ENCODE results near the gene RABGAP1L.
"Not testable (repeated sequence)": the region's sequence is repeated elsewhere in the genome, so short reads cannot be mapped to it uniquely, and the experiment has no call there.

Gene RABGAP1L

DNA sequence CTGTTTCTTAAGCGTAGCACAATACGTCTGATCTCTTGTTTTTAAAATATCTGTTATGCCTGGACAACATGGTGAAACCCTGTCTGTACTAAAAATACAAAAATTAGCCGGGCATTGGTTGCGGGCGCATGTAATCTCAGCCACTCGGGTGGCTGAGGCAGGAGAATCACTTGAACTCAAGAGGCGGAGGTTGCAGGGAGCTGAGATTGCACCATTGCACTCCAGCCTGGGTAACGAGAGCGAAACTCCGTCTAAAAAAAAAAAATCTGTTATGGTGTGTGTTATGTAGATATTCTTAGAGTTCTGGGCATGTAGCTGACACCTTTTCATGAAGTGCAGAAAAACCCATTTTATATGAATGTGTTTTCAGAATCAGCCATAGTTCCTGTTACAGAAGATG lies 38.2 kb downstream of the RABGAP1L start:
- DNase-seq (ENCODE audit: low read depth): no peak

DNA sequence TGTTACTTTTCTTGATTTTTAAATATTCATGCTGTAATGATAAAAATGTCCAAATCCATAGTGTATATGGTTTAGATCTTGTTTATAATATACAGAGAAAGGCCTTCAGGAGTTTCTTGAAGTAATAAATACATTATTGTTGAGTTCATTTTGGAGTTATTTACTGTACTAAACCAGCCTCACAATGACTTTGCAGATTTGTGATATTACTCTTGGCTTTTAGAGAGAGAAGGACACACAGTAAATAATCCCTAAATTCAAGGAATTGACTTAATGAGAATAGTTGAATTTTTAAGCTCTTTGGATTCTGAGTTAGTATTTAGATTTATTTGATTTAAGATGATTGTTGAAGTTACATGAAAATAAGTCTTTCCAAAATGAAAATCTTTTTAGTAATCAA lies 38.9 kb downstream of the RABGAP1L start:
- DNase-seq (ENCODE audit: low read depth): no peak

DNA sequence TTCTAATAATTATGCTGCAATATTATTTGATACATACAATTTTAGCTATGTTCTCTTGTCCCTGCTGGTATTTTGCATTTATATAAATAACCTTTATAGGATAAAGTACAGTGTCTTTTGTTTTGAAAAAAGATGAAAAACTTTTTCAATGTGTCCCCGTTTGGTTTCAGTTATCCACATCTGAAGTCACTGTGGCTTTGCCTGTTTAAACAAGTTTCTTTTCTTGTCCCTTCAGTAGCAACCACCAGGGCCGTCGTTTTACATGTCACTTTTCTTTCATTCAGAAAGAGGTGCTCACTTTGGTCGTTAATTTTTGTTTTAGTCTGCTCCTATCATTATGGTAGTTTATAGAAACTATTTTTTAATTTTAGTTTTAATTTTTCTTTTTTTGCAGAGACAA lies 41.4 kb downstream of the RABGAP1L start:
- no peak for DNase-seq (ENCODE audit: low read depth)

DNA sequence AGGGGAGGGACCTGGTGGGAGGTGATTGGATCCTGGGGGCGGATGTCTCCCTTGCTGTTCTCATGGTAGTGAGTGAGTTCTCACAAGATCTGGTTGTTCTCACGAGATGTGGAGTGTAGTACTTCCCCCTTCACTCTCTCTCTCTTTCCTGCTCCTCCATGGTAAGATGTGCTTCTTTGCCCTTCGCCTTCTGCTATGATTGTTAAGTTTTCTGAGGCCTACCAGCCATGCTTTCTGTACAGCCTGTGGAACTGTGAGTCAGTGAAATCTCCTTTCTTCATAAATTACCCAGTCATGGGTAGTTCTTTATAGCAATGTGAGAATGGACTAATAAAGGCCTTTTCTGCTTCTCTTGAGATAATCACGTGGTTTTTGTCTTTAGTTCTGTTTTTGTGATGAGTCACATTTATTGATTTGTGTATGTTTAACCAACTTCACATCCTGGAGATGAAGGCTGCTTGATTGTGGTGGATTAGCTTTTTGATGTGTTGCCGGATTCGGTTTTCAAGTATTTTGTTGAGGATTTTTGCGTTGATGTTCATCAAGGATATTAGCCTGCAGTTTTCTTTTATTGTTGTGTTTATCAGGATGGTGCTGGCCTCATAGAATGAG lies 45.5 kb downstream of the RABGAP1L start:
- DNase-seq (ENCODE audit: low read depth): no peak

DNA sequence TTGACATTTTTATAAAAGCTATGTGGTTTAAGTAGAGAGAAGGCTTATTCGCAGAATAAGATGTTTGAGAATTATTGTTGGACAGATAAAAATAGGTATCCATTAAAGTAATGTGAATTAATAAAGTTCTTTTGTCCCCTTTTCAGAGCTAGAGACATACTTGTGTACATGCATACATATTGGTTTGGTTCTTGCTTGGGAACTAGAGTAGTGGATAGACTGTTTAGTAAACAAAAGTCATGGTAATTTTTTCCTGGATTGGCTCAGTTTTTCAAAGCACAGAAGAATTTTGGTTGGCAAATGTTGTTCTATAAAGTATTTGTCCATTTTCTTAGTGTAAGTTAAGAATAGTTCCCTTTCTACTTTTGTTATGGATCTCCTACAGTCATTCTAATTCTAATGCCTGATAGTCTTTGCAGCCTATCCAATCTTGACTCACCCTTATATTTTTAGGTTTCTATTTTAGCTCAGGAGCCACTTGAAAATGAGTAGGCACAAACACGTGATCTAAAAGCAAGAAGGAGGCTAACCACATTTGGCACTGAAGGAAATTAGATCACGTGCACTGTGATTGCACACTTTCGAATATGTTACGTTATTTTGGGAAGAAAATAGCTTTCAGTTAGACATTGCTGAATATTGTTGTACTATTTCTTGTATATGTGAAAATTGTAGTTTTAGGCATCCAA lies 47.0 kb downstream of the RABGAP1L start:
- DNase-seq (ENCODE audit: low read depth): no peak

DNA sequence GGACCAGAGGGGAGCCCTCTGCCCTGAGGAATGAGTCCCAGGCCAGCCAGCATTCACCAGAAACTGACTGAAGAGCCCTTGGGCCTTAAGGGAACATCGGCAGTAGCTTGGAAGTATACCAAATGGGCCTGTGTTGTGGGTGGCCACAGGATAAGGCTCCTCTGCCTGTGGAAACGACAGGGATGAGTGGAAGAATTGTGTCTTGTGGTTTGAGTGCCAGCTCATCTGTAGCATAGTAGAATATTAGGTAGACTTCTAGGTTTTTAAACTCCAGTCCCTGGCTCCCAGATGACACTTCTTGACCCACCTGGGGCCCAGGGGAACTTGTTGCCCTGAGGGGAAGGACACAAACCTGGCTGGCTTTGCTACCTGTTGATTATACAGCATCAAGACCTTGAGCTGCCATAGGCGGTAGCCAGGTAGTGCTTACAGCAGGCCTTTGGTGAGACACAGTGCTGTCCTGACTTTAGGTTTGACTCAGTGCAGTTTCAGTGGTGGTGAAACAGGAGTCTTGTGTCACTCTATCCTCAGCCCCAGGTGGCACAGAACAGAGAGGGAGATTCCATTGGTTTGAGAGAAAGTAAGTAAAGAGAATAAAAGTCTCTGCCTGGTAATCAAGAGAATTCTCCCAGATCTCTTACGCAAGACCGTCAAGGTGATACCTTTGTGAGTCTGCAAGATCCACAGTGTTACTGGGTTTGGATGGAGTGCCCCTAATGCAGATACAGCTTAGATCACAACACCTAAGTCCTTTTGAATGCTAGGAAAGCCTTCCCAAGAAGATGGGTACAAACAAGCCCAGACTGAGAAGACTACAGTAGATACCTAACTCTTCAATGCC lies 50.2 kb downstream of the RABGAP1L start:
- DNase-seq (ENCODE audit: low read depth): no peak

DNA sequence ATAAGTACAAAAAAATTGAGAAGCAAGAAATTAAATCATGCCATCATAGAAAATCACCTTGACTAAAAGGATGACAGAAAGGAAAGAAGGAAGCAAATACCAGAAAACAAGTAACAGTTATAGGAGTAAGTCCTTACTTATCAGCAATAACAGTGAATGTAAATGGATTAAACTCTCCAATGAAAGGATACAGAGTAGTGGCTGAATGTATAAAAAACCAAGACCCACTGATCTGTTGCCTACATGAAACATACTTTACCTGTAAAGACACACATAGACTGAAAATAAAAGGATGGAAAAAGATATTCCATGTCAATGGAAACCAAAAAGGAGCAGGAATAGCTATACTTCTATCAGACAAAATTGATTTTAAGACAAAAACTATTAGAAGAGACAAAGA lies 52.2 kb downstream of the RABGAP1L start:
- no peak for DNase-seq (ENCODE audit: low read depth)

DNA sequence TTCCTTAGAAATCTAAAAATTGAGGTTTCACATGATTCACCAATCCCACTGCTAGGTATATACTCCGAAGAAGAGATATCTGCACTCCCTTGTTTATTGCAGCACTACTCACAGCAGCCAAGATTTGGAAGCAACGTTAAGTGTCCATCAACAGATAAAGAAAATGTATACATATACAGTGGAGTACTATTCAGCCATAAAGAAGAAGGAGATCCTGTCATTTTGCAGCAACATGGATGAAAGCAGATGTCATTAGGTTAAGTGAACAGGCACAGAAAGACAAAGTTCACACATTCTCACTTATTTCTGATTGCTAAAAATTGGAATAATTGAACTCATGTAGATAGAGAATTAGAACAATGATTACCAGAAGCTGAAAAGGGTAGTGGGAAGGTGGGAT lies 56.4 kb downstream of the RABGAP1L start:
- DNase-seq (ENCODE audit: low read depth): no peak

DNA sequence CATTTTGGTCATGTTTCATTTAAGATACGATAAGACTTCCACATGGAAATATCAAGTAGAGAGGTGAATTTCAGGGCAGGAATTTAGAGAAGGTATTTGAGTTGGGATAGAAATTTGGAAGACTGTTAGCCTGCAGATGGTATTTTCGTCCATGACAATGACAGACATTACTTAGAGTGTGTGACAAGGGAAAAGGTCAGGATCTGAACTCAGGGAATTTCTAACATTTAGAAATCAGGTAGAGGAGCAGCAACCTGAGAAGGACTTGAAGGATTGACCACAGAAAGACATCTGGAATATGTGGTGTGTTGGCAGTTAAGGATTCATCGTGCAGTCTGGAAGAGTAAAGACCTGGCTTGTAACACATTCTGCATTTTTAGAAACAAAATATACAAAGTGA lies 57.9 kb downstream of the RABGAP1L start:
- DNase-seq (ENCODE audit: low read depth): no peak

DNA sequence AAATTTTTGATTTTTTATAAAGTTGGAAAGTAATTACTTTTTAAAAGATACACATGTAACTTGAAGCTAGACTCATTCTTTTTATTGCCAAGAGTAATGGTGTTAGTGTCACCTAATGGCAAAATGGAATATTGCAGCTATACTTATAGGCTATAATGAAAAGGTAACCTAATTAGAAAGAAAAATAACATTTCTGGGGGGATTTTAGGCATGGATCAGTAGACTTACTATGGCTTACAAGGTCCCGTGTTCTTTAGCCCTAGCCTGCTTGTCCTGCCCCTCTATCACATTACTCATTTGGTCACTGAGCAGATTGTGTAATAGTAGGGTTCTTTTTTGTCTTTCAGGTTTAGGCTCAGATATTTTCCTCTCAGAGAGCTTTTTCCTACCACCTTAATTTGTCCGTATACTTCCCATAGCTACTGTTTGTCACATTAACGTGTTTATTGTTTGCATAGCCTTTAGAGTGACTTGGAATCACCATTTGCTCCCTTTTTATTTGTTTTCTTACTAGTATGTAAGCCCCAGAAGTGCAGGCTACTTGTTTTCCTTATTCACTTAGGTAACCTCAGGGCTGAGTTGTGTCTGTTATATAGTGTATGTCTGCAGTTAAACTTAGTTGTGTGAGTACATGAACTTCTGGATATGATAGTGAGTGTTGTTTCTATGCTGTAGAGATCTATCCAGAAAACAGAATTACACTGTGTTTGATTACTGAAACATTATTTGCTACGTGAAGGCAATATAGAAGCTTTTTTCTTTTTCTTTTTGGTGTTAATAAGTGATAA lies 58.7 kb downstream of the RABGAP1L start:
- DNase-seq (ENCODE audit: low read depth): no peak

DNA sequence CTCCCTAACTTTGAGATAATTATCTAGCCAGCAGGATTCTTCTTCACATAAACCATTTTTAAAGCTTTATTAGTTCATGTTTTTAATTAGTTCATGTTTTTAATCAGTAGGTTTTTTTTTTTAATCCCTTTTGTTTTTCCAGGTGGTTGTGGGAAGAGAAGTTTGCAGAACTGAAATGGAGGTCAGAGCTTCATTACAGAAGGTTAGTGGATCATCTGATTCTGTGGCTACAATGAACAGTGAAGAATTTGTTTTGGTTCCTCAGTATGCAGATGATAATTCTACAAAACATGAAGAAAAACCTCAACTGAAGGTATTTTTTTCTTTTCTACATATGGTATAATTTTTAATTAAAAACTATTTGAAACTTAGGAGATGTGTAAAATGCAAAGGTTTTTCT lies 59.7 kb downstream of the RABGAP1L start:
- no peak for DNase-seq (ENCODE audit: low read depth)

DNA sequence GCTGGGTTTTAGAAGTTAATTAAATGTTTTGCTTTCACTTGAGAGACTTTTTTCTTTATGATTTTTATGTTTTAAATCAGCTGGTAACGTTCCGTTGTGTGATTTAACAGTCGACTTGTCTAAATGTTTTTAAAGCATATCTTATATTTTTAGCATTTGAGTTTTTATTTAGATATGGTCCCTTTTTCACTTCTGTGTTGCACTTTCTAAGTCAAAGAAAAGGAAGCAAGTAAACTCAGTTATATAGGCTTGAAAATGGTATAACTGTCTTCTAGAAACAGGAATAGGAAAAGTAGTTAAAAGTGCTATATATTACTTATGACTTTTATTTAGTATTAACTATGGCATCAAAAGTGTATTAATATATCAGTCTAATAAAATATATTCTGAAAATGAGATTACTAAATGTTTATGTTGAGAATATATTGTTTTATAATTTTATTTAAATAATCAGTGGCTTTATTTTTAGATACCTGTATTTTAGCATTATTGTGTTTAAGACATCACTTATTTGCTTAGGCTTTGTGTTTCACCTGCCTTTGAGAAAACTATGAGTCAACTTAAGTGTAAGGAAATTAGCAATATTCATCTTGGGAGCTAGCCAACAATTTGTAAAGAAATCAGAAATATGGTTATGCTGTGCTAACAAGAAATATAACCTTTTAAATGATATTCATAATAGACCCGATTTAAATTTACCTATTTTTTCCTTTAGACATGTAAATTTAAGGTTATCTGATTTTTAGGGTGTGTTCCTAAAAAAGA lies 60.5 kb downstream of the RABGAP1L start:
- no peak for DNase-seq (ENCODE audit: low read depth)

DNA sequence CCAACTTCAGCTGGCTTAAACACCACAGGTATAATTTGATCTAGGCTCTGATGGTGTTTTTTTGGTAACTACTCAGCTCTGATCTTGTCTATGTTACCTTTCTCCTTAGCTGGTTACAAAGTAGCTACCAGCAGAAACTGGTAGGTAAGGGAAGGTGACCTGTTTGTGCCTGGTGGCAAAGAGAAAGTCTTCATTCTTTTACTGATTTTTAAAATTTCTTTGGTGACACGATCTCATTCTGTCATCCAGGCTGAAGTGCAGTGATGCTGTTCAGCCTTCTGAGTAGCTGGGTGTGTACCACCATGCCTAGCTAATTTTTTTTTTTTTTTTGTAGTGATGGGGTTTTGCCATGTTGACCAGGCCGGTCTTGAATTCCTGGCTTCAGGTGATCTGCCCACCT lies 62.4 kb downstream of the RABGAP1L start:
- no peak for DNase-seq (ENCODE audit: low read depth)

DNA sequence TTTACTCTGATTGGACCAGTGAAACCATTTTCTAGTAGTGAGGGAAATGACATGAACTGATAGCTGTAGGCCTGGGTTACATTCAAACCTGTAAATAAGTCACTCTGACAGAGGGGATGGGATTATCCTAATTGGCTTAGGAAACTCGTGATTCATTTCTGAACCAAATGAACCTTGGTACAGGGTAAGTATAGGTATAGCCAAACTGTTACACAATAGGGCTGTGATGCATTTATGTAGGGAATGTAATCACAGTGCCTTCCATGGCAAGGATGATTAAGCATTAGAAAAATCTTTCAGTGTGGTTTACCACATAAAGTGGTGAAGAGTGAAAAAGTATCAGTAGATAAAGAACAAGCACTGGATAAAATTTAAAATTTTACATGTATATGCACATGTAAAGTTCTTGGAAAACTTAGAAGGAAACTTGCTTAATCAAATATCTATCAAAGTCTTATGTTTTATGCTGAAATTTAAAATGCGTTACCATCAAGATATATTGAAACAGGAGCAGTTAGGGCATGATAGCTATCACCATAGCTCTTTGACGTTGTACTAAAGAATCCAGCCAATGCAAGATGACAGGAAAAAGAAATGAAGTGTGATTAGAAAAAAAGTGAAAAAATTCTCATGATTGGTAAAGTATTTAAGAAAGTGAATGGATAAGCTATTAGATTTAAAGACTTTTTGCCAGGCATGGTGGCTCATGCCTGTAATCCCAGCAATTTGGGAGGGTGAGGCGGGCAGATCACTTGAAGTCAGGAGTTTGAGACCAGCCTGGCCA lies 63.0 kb downstream of the RABGAP1L start:
- DNase-seq (ENCODE audit: low read depth): no peak

DNA sequence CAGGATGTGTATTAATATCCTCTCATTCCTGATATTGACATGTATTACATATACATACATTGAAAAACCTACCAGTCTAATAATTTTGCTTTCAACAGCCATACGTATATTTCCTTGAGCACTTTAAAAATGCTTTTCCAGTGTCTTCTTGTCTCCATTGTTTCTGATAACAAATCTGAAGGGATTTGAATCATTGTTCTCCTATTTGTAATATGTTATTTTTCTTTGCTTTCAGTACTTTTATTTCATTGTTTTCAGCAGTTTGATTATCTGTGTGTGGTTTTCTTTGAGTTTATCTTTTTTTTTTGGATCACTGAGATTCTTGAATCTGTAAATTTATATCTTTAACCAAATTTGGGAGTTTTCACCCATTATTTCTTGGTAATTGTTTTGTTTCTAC lies 65.3 kb downstream of the RABGAP1L start:
- DNase-seq (ENCODE audit: low read depth): no peak

DNA sequence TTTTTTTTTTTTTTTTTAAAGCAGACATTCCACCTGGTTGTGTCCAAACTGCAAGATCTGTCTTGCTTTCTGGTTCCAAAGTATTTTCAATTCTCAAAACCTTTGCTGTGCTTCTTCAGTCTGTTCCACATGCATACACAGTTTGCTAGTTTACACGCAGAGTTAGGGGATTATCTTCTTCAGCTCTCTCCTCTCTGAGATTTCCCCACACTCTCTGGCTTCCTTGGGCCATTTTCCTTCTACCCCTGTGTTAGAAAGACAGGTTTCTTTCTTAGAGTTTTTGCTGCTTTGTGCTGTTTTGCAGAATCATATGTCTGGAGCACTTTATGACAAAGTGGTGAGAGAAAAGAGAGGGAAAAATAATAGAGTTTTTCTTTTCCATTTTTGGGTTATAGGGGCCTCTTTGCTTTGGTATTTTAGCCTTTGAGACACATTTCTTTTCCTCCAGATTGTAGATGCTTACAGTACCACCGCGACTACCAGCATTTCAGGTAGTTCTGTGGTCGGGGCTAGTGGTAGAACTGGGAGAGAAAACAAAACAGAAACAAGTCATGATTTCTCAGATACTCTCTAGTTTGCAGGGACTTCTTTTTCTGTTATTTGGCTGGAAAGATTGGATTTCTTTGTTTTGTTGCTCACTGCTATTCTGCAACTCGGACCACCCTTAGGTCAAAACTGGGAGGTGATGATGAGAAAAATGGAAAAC lies 66.3 kb downstream of the RABGAP1L start:
- DNase-seq (ENCODE audit: low read depth): no peak

DNA sequence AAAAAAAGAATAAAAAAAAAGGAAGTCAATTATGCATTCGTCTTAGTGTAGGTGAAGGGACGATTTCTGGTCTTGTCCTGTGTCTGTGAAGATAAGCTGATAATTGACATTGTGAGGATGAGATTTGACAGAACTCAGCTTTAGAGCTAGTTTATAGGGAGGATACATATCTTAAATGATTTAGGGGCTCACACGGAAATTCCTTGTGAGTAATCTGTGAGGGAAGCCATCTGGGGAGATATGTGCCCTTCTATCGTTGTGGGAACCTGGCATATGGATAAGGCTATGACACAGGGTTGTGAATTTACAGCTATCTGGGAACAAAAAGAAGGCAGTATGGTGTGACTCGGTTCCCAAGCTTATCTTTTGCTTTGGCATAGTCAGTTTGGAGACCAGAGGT lies 71.1 kb downstream of the RABGAP1L start:
- no peak for DNase-seq (ENCODE audit: low read depth)

DNA sequence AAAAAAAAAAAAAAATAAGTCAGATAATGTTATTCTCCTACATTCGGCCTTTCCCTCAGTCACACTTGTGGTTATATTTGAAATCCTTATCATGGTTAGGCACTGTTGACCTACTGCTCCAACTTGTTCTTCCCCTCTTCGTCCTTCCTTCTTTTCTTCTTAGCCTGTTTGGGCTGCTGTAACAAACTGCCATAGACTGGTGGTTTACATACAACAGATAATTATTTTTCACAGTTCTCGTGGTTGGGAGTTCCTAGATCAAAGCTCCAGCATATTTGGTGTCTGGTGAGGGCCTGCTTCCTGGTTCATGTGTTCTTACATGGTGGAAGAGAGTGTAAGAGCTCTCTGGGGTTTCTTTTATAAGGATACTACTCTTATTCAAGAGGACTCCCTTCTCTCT lies 73.4 kb downstream of the RABGAP1L start:
- DNase-seq (ENCODE audit: low read depth): no peak

DNA sequence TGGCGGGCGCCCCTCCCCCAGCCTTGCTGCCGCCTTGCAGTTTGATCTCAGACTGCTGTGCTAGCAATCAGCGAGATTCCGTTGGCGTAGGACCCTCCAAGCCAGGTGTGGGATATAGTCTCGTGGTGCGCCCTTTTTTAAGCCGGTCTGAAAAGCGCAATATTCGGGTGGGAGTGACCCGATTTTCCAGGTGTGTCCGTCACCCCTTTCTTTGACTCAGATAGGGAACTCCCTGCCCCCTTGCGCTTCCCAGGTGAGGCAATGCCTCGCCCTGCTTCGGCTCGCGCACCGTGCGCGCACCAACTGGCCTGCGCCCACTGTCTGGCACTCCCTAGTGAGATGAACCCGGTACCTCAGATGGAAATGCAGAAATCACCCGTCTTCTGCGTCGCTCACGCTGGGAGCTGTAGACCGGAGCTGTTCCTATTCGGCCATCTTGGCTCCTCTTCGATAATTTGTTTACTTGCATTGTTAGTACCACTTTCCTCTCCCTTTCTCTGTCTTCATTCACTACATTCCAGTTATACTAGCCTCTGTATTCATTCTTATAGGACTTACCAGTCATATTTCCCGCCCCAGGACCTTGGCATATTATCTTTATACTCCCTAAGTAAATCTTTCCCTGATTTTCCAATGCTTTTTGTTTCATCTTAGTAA lies 79.7 kb downstream of the RABGAP1L start:
- DNase-seq (ENCODE audit: low read depth): not testable (repeated sequence)

DNA sequence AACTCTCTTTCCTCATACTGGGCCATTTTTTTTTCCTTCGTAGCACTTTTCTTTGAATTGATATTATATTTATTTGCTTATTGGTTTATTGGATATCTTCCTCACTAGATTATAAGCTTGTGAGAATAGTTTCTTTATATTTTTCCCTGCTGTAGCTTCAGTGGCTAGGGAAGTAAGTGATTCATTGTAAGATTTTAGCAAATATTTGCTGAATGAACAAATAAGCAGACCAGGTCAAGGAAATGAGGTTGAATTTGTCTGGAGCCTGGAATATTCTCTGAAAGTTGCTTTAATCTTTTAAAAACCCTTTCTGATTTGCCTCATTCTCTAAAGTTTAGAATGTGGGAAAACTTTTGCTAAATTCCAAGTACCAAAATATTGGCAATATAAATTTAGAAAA lies 80.2 kb downstream of the RABGAP1L start:
- DNase-seq (ENCODE audit: low read depth): no peak

All from activated gamma-delta T cell treated with anti-CD3 and anti-CD28 coated beads, Interleukin-2, amount 50 U/mL, for 16 hours (primary cell).